Sigmoid colon (tissue), 4 donors: ENCODE measurements around the gene UNC80.

Source experiments
- EP300 ChIP-seq, 4 donors: sonication (generic); formaldehyde crosslinking; IDR thresholded peaks; one replicate each; pipeline ENCODE4 v1.6.1; 2017; ENCODE audit warnings: antibody characterized with exemption in 4 of 4
- POLR2A ChIP-seq, 2 donors: fragments of 450-650 bp; IDR thresholded peaks; one replicate each; pipeline ENCODE4 v1.6.1; 2016; ENCODE audit warnings: antibody characterized with exemption in 2 of 2, mild to moderate bottlenecking in 2 of 2, moderate library complexity in 2 of 2
- POLR2AphosphoS5 ChIP-seq, 4 donors: sonication (generic); formaldehyde crosslinking; IDR thresholded peaks; one replicate each; pipeline ENCODE4 v1.6.1; 2017; ENCODE audit warnings: antibody characterized with exemption in 4 of 4
- TF ChIP-seq, protein P1 (sequence below), 4 experiments: fragments of 450-650 bp in 3 of 4; fragments of 200-600 bp in 1 of 4; IDR thresholded peaks; one replicate each; pipeline ENCODE4 v1.5.1; 2016 to 2019; ENCODE audit warnings: antibody characterized with exemption in 4 of 4, mild to moderate bottlenecking in 3 of 4, moderate library complexity in 2 of 4

DNA sequence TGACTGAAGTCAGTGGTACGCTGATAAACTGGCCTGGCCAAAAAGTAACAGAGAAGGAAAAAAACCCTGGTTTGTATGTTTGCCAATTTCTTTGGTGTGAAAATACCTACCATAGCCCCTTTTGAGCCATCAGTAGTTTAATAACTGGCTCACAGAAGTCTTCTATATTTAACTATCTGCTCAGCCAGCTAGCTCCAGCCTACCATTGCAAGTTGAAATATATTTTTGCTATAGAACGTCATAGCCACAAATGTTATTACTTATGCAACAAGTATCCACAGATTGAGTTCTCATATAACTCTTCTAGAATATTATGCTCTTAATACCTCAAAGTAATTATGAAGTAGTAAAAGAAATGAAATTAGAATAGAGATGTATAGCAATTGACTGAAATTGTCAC lies 256.0 kb downstream of the UNC80 start:
- TF ChIP-seq, protein P1, sequence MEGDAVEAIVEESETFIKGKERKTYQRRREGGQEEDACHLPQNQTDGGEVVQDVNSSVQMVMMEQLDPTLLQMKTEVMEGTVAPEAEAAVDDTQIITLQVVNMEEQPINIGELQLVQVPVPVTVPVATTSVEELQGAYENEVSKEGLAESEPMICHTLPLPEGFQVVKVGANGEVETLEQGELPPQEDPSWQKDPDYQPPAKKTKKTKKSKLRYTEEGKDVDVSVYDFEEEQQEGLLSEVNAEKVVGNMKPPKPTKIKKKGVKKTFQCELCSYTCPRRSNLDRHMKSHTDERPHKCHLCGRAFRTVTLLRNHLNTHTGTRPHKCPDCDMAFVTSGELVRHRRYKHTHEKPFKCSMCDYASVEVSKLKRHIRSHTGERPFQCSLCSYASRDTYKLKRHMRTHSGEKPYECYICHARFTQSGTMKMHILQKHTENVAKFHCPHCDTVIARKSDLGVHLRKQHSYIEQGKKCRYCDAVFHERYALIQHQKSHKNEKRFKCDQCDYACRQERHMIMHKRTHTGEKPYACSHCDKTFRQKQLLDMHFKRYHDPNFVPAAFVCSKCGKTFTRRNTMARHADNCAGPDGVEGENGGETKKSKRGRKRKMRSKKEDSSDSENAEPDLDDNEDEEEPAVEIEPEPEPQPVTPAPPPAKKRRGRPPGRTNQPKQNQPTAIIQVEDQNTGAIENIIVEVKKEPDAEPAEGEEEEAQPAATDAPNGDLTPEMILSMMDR (IDR thresholded peaks at IDR 0.05) = no peak
- TF ChIP-seq POLR2AphosphoS5 (IDR thresholded peaks at IDR 0.05) (no peak), POLR2A (IDR thresholded peaks at IDR 0.05) (no peak), EP300 (IDR thresholded peaks at IDR 0.05) (no peak)
